Caco-2 (cell line): ENCODE data around the gene SLC25A15. TPM values are rescaled to one million over a fixed set of nuclear protein-coding genes. Genes with fewer than 3 reads are reported as not detected.
"Not testable (repeated sequence)": the region's sequence is repeated elsewhere in the genome, so short reads cannot be mapped to it uniquely, and the experiment has no call there.

Experiments used
- BruUV-seq: library from RNA; stranded (reverse); fragments of 400-500 nt; replicated peaks from 2 replicates; lab custom pipeline; 2021; lab: Mats Ljungman, UMichigan
- CTCF ChIA-PET: fragments of 300-600 bp; sonication (Branson Sonifier 250); formaldehyde crosslinking; loops from one replicate; lab custom pipeline; 2022; ENCODE audit warnings: antibody characterized with exemption; lab: Charles Lee
- POLR2A ChIA-PET: fragments of 300-600 bp; sonication (Branson Sonifier 250); formaldehyde crosslinking; loops from one replicate; lab custom pipeline; 2022; ENCODE audit warnings: antibody characterized with exemption; lab: Charles Lee
- DNase-seq, 2 experiments: peaks; one replicate each; pipeline versions ENCODE4 v3.0.0 to v3.0.0-alpha.2; 2020 to 2022
- H3K27me3 ChIP-seq: replicated peaks from 2 replicates; pipeline ENCODE4 v1.6.0; 2011; ENCODE audit warnings: low read length; ENCODE audit not compliant: control insufficient read depth, insufficient read depth
- H3K36me3 ChIP-seq: 2 replicates; pipeline ENCODE4 v1.5.1; 2011; ENCODE audit warnings: low read length; ENCODE audit not compliant: control insufficient read depth, insufficient read depth
- H3K4me1 ChIP-seq: fragments of 250-450 bp; sonication (Bioruptor Pico); 2 replicates; pipeline ENCODE4 v1.5.1; 2020; ENCODE audit warnings: mild to moderate bottlenecking
- H3K4me3 ChIP-seq: 2 replicates; pipeline ENCODE4 v1.5.1; 2011; ENCODE audit warnings: low read depth, mild to moderate bottlenecking, control low read depth, low read length
- H3K9me3 ChIP-seq: fragments of 250-450 bp; sonication (Bioruptor Pico); 2 replicates; pipeline ENCODE4 v1.5.1; 2020; ENCODE audit warnings: mild to moderate bottlenecking, moderate library complexity
- H3K27ac Mint-ChIP-seq: one replicate; pipeline ENCODE4 v1.8.0; 2022; ENCODE audit warnings: mixed read lengths; ENCODE audit not compliant: unreplicated experiment
- H3K27me3 Mint-ChIP-seq: one replicate; pipeline ENCODE4 v1.8.0; 2022; ENCODE audit warnings: mixed read lengths; ENCODE audit not compliant: insufficient read depth, unreplicated experiment
- H3K36me3 Mint-ChIP-seq: one replicate; pipeline ENCODE4 v1.8.0; 2022; ENCODE audit warnings: mild to moderate bottlenecking, mixed read lengths; ENCODE audit not compliant: insufficient read depth, unreplicated experiment
- H3K4me1 Mint-ChIP-seq: one replicate; pipeline ENCODE4 v1.8.0; 2022; ENCODE audit warnings: low read depth, mixed read lengths; ENCODE audit not compliant: unreplicated experiment
- H3K4me3 Mint-ChIP-seq: one replicate; pipeline ENCODE4 v1.8.0; 2022; ENCODE audit warnings: mild to moderate bottlenecking, moderate library complexity, mixed read lengths; ENCODE audit not compliant: unreplicated experiment
- H3K9me3 Mint-ChIP-seq: one replicate; pipeline ENCODE4 v1.8.0; 2022; ENCODE audit warnings: mixed read lengths; ENCODE audit not compliant: unreplicated experiment
- intact Hi-C: fragments of 100-400 bp; cut with micrococcal nuclease; formaldehyde crosslinking; loops from one replicate; pipeline ENCODE4 v1.10.0; 2022; ENCODE audit not compliant: unreplicated experiment
- total RNA-seq: library from RNA; stranded (reverse); gene quantifications from 2 replicates; pipeline ENCODE4 v1.2.3, GENCODE V29; 2022
- TF ChIP-seq, protein P1 (sequence below), 2 experiments: fragments of 200-600 bp in 1 of 2; IDR thresholded peaks; 1 replicate in 1 of 2; 2 replicates in 1 of 2; pipeline versions ENCODE4 v1.5.1 to v1.8.0; 2011 to 2022; ENCODE audit warnings: antibody characterized with exemption in 1 of 2, control low read depth in 1 of 2, inconsistent platforms in 1 of 2, low read depth in 1 of 2, low read length in 1 of 2, mild to moderate bottlenecking in 1 of 2, moderate library complexity in 1 of 2; ENCODE audit not compliant: insufficient read depth in 1 of 2, severe bottlenecking in 1 of 2, unreplicated experiment in 1 of 2

The SLC25A15 gene
- total RNA-seq, 1 experiment from 2014 or later, result 27.4 TPM

DNA sequence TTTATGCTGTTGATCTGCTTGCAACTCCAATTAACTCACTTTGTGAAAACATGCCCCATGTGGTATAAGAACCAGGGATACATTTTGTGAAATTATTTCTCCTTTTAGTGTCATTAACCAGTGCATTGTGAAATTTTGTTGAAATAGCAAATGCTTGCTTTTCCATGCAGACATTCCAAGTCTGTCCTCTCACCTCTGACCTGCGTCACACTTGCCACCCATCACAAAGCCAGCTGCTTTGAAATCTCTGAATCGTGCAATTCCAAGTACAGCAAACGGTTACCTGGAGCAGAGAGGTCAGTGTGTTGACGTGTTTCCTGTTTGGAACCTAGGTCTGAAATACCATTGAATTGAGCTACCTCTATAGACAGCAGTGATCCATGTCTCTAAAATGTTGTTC is 4.9 kb upstream of the SLC25A15 start:
- no peaks in the 10 kb centered on the region for H3K9me3 ChIP-seq
- no peaks in the 10 kb centered on the region for H3K27me3 ChIP-seq
- peaks cover 14% of the 10 kb centered on the region for H3K4me1 Mint-ChIP-seq
- H3K27ac Mint-ChIP-seq, result no peak overlapping the region
- no peak for DNase-seq
- no peak overlapping the region for H3K4me3 Mint-ChIP-seq
- intact Hi-C loops, result loop anchor here (10.0 kb wide), 1 partner anchor 440 kb away; no protein-coding TSS in a partner anchor
- H3K27me3 Mint-ChIP-seq, result no peaks in the 10 kb centered on the region
- no peak overlapping the region for H3K4me3 ChIP-seq
- H3K9me3 Mint-ChIP-seq, result no peaks in the 10 kb centered on the region
- no TSS peak for BruUV-seq
- H3K36me3 ChIP-seq, result no peaks in the 10 kb centered on the region
- TF ChIP-seq, protein P1, sequence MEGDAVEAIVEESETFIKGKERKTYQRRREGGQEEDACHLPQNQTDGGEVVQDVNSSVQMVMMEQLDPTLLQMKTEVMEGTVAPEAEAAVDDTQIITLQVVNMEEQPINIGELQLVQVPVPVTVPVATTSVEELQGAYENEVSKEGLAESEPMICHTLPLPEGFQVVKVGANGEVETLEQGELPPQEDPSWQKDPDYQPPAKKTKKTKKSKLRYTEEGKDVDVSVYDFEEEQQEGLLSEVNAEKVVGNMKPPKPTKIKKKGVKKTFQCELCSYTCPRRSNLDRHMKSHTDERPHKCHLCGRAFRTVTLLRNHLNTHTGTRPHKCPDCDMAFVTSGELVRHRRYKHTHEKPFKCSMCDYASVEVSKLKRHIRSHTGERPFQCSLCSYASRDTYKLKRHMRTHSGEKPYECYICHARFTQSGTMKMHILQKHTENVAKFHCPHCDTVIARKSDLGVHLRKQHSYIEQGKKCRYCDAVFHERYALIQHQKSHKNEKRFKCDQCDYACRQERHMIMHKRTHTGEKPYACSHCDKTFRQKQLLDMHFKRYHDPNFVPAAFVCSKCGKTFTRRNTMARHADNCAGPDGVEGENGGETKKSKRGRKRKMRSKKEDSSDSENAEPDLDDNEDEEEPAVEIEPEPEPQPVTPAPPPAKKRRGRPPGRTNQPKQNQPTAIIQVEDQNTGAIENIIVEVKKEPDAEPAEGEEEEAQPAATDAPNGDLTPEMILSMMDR (IDR thresholded peaks at IDR 0.05; ENCODE audit: insufficient read depth in 1 of 2, low read depth in 1 of 2, low read length in 1 of 2, severe bottlenecking in 1 of 2, unreplicated experiment in 1 of 2), result no peak
- H3K36me3 Mint-ChIP-seq, result no peaks in the 10 kb centered on the region
- H3K4me1 ChIP-seq, result peaks cover 5% of the 10 kb centered on the region; the same call in 1 of the 2 replicates
- ChIA-PET POLR2A (no interaction called here), CTCF (no interaction called here)

DNA sequence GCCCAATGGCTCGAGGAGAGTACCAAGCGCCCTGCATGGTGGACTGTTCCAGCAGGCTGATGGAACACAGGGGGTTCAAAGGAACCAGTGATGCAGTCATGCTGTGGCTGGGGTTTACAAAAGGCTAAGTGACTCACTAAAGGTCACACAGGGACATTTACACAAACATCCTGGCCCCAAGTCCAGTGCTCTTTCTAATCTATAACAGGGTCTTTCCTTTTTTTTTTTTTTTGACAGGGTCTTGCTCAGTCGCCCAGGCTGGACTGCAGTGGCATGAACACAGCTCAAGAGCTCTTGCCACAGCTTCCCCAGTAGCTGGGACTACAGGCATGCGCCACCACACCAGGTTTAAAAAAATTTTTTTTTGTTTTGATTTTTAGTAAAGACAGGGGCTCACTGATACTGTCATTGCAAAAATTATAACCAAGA is 2.8 kb upstream of the SLC25A15 start:
- Histone ChIP-seq H3K4me3 (no peak overlapping the region), H3K9me3 (no peaks in the 10 kb centered on the region), H3K4me1 (peaks cover 9% of the 10 kb centered on the region; the same call in 1 of the 2 replicates), H3K27me3 (no peaks in the 10 kb centered on the region), H3K36me3 (no peaks in the 10 kb centered on the region)
- BruUV-seq, result no TSS peak
- CTCF ChIA-PET, result interaction anchor here (1.3 kb wide), 1 partner anchor 9 kb away, joined by 3 read pairs; no protein-coding TSS in a partner anchor
- POLR2A ChIA-PET, result no interaction called here
- Mint-ChIP-seq H3K4me1 (peaks cover 14% of the 10 kb centered on the region), H3K27ac (peak overlapping the region; percentile 7), H3K36me3 (no peaks in the 10 kb centered on the region), H3K9me3 (no peaks in the 10 kb centered on the region), H3K4me3 (no peak overlapping the region), H3K27me3 (no peaks in the 10 kb centered on the region)
- TF ChIP-seq, protein P1 (IDR thresholded peaks at IDR 0.05; ENCODE audit: insufficient read depth in 1 of 2, low read depth in 1 of 2, low read length in 1 of 2, severe bottlenecking in 1 of 2, unreplicated experiment in 1 of 2), result no peak
- DNase-seq, result no peak
- intact Hi-C loops, result loop anchor here (10.0 kb wide), 1 partner anchor 438 kb away; no protein-coding TSS in a partner anchor

DNA sequence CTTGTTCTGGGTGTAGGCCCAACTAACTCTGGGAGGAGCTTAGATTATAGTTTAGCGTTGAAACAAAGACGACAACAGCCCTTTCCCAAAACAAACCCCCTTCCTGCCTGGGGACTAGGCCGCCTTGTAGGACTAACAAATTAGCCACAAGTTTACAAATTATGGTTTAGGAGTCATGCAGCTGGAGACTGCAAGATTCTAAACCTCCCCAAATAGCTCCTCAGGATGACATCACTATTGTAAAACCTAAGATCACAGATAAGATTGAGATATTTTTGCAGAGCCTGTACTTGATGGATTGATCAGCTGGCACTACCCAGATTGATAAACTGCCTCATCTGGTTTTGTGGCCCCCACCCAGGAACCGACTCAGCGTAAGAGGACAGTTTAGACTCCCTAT is 2.3 kb upstream of the SLC25A15 start:
- Histone ChIP-seq H3K4me3 (no peak overlapping the region), H3K4me1 (peaks cover 9% of the 10 kb centered on the region; the same call in 1 of the 2 replicates), H3K9me3 (no peaks in the 10 kb centered on the region), H3K36me3 (no peaks in the 10 kb centered on the region), H3K27me3 (no peaks in the 10 kb centered on the region)
- Mint-ChIP-seq H3K27me3 (no peaks in the 10 kb centered on the region), H3K4me1 (peaks cover 14% of the 10 kb centered on the region), H3K4me3 (no peak overlapping the region), H3K27ac (peak overlapping the region; percentile 19), H3K9me3 (no peaks in the 10 kb centered on the region), H3K36me3 (no peaks in the 10 kb centered on the region)
- TF ChIP-seq, protein P1 (IDR thresholded peaks at IDR 0.05; ENCODE audit: insufficient read depth in 1 of 2, low read depth in 1 of 2, low read length in 1 of 2, severe bottlenecking in 1 of 2, unreplicated experiment in 1 of 2), result no peak
- no peak for DNase-seq
- no TSS peak for BruUV-seq
- ChIA-PET CTCF (interaction anchor here (1.3 kb wide), 1 partner anchor 10 kb away, joined by 3 read pairs; no protein-coding TSS in a partner anchor), POLR2A (no interaction called here)
- intact Hi-C loops, result loop anchor here (10.0 kb wide), 1 partner anchor 438 kb away; no protein-coding TSS in a partner anchor

DNA sequence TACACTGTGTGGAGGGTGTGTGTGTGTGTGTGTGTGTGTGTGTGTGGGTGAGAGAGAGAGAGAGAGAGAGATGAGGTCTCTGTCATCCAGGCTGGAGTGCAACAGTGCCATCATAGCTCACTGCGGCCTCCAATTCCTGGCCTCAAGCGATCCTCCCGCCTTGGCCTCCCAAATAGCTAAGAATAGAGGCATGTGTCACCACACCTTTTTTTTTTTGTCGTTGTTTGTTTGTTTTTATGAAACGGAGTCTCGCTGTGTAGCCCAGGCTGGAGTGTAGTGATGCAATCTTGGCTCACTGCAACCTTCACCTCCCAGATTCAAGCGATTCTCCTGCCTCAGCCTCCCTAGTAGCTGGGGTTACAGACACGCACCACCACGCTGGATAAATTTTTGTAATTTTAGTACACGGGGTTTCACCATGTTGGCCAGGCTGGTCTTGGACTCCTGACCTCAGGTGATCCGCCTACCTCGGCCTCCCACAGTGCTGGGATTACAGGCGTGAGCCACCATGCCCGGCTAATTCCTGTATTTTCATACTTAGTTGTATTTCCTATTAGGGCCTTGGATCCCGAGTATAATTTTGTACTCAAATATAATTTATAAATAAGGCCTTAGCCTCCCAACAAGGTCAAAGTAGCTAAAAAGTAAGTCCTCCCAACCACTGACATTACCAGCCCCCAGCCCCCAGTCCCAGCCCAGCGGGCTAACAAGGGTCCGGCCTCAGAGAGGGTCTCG is 704 bp upstream of the SLC25A15 start:
- not testable (repeated sequence) for H3K9me3 ChIP-seq, H3K27me3 ChIP-seq, H3K36me3 Mint-ChIP-seq, H3K36me3 ChIP-seq, H3K27me3 Mint-ChIP-seq, H3K9me3 Mint-ChIP-seq, H3K4me1 ChIP-seq
- ChIA-PET CTCF (interaction anchor here (0.7 to 1.9 kb wide), 5 partner anchors 25 to 272 kb away, joined by 3 to 13 read pairs (median 4); no protein-coding TSS in a partner anchor), POLR2A (interaction anchor here (0.5 to 1.1 kb wide), 4 partner anchors 17 to 159 kb away, joined by 3 to 7 read pairs (median 6); no protein-coding TSS in a partner anchor)
- intact Hi-C loops, result loop anchor here (1.0 to 10.0 kb wide), 5 partner anchors 13 to 436 kb away; partner anchors contain the start of gene MRPS31
- H3K4me3 Mint-ChIP-seq, result peak overlapping the region; percentile 77
- H3K27ac Mint-ChIP-seq, result peak overlapping the region; percentile 64
- H3K4me1 Mint-ChIP-seq, result peaks cover 14% of the 10 kb centered on the region
- peak overlapping the region; percentile 98 for H3K4me3 ChIP-seq
- DNase-seq, result peak in 1 of 2 experiments; percentile 32
- TSS peak; percentile 79 for BruUV-seq
